Neutrophil (primary cell): ENCODE measurements around the gene MPPED1.

Source experiments
- H3K27ac ChIP-seq: fragments of 200-600 bp; sonication (generic); 2 replicates; pipeline ENCODE4 v1.5.1; 2016; ENCODE audit warnings: mild to moderate bottlenecking, moderate library complexity
- H3K27me3 ChIP-seq: fragments of 200-600 bp; sonication (generic); 2 replicates; pipeline ENCODE4 v1.6.0; 2016; ENCODE audit warnings: mild to moderate bottlenecking
- H3K36me3 ChIP-seq: fragments of 200-600 bp; sonication (generic); 2 replicates; pipeline ENCODE4 v1.5.1; 2017
- H3K4me1 ChIP-seq, 2 experiments: fragments of 200-600 bp in 1 of 2; sonication (generic) in 1 of 2; 1 replicate in 1 of 2; 2 replicates in 1 of 2; pipeline versions ENCODE4 v1.5.1 to v1.6.1; 2013 to 2016; ENCODE audit warnings: low read depth in 1 of 2, low read length in 1 of 2, mild to moderate bottlenecking in 1 of 2, moderate library complexity in 1 of 2; ENCODE audit not compliant: control insufficient read depth in 1 of 2, insufficient read depth in 1 of 2
- H3K4me3 ChIP-seq, 2 experiments: fragments of 200-600 bp in 1 of 2; sonication (generic) in 1 of 2; 1 replicate in 1 of 2; 2 replicates in 1 of 2; pipeline ENCODE4 v1.5.1; 2013 to 2016; ENCODE audit warnings: low read depth in 1 of 2, low read length in 1 of 2, mild to moderate bottlenecking in 1 of 2, moderate library complexity in 1 of 2
- H3K9me3 ChIP-seq: fragments of 200-600 bp; sonication (generic); 2 replicates; pipeline ENCODE4 v1.5.1; 2016
- TF ChIP-seq, protein P1 (sequence below): fragments of 200-600 bp; sonication (generic); IDR thresholded peaks from 2 replicates; pipeline ENCODE4 v1.5.1; 2016; ENCODE audit warnings: antibody characterized with exemption

Gene MPPED1

DNA sequence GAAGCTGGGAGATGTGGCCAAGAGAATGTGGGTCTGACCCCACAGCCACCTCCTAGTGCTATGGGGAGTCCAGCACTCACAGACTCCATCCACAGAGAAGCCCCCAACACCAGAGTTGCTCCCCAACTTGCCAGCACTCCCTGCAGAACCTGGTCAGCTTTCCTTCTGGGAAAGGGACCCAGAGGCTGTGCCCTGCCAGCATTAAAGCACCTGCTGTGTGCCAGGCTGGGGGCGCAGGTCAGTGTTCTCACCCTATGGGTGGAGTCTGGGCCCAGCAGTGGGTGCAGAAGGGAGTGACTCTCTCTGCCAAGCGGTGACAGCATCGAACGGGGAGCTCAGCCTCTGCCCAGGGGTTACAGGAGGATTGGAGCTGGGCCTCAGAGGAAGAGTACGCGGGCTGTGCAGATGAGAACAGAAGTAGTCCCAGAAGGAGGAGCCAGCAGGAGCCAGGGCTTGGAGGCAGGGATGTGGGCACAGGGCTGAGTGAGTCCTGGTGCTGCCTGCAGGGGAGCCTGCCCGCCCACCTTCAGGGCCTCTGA is 114.4 kb downstream of the MPPED1 start:
- peaks cover 6% of the 10 kb centered on the region for H3K27me3 ChIP-seq
- H3K4me3 ChIP-seq: no peak overlapping the region
- no peak overlapping the region for H3K27ac ChIP-seq
- H3K4me1 ChIP-seq: no peaks in the 10 kb centered on the region
- H3K36me3 ChIP-seq: no peaks in the 10 kb centered on the region
- TF ChIP-seq, protein P1, sequence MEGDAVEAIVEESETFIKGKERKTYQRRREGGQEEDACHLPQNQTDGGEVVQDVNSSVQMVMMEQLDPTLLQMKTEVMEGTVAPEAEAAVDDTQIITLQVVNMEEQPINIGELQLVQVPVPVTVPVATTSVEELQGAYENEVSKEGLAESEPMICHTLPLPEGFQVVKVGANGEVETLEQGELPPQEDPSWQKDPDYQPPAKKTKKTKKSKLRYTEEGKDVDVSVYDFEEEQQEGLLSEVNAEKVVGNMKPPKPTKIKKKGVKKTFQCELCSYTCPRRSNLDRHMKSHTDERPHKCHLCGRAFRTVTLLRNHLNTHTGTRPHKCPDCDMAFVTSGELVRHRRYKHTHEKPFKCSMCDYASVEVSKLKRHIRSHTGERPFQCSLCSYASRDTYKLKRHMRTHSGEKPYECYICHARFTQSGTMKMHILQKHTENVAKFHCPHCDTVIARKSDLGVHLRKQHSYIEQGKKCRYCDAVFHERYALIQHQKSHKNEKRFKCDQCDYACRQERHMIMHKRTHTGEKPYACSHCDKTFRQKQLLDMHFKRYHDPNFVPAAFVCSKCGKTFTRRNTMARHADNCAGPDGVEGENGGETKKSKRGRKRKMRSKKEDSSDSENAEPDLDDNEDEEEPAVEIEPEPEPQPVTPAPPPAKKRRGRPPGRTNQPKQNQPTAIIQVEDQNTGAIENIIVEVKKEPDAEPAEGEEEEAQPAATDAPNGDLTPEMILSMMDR: no peak
- H3K9me3 ChIP-seq: no peaks in the 10 kb centered on the region

DNA sequence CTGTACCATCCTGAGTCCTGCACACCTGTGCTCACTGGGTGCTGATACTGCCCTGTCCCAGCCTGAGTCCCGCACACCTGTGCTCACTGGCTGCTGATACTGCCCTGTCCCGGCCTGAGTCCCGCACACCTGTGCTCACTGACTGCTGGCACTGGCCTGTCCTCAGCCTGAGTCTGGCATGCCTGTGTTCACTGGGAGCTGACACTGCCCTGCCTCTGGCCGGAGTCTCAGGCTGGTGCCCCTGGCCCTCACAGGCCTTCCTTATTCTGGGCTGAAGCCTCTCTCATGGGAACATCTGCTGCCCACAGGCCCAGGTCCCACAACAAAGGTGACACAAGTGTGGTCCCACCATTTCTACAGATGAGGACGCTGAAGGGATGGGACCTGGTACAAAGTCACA is 115.1 kb downstream of the MPPED1 start:
- H3K27me3 ChIP-seq: peaks cover 6% of the 10 kb centered on the region
- H3K36me3 ChIP-seq: no peaks in the 10 kb centered on the region
- H3K27ac ChIP-seq: no peak overlapping the region
- H3K9me3 ChIP-seq: no peaks in the 10 kb centered on the region
- TF ChIP-seq, protein P1: no peak
- no peak overlapping the region for H3K4me3 ChIP-seq
- no peaks in the 10 kb centered on the region for H3K4me1 ChIP-seq

DNA sequence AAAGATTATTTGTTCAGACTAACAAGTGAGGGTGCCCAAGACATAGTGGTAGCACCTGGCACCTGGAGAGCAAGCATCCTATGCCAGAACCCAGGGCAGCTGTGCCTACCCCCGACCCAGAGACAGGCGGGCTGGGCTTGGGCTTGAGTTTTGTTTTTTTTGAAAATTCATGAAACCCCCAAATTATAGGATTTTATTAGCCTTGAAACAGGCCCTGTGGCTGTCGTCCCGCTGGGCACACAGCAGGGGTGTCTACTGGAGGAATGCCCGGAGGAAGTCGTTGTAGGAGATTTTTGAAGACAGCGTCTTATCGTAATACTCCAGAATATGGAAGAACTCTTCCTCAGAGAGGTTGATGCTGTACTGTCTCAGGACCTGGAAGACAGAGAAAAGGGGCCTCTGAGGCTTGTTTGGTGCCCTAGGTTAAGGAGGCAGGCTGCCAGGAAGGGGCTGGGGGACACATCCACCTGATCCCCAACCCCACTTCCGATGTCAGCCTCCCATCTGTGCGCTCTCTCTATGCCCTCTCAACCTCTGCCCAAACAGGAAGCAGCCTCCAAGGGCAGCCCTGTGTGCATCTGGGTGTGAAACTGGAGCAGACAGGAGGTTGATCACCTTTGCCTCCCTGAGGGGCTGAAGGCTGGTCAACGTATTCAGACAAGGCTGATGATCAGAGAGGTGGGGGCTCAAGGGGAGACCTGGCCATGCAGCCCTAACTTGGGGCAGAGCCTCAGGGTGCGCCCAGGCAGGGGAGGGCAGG is 117.0 kb downstream of the MPPED1 start:
- Histone ChIP-seq H3K4me1 (no peaks in the 10 kb centered on the region), H3K27ac (no peak overlapping the region), H3K4me3 (no peak overlapping the region), H3K27me3 (peaks cover 6% of the 10 kb centered on the region), H3K9me3 (no peaks in the 10 kb centered on the region), H3K36me3 (no peaks in the 10 kb centered on the region)
- TF ChIP-seq, protein P1: no peak

DNA sequence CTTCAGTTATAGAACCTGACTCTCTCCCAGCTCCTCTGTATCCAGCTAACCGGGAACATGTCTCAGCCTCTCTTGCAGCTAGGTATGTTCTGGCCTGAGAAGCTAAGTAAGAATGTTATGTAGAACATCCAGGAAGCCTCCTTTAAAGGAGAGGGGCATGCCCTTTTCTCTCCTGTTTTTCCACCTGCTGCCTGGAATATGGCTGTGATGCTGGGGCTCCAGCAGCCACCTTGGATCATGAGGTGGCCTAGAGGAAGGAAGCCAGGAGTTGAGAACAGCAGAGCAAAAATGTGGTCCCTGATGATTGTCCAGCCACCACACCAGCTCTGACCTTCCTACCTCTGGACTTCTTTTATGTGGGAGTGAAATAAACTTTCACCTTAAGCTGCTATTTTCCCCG is 117.6 kb downstream of the MPPED1 start:
- Histone ChIP-seq H3K9me3 (no peaks in the 10 kb centered on the region), H3K27ac (no peak overlapping the region), H3K27me3 (peaks cover 6% of the 10 kb centered on the region), H3K4me1 (no peaks in the 10 kb centered on the region), H3K4me3 (no peak overlapping the region), H3K36me3 (no peaks in the 10 kb centered on the region)
- TF ChIP-seq, protein P1: no peak

DNA sequence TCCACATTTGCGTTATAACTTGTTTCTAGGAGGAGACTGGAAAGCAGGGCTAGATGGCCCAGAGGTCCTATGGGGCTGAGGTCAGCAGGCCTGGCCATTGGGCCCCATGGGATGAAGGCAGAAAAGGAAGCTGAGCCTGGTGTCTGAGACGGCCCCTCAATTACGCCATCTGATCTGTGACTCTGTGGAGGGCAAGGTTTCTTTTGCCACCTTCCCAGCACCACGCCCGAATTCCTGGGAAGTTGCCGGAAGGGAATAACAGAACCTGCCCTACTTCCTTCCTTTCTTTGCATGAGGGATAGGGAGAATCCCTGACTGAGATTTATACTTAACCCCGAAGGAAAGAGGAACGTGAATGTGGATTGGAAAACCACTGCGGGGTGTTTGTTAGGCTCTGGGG is 118.1 kb downstream of the MPPED1 start:
- TF ChIP-seq, protein P1: no peak
- Histone ChIP-seq H3K27me3 (peaks cover 6% of the 10 kb centered on the region), H3K4me1 (no peaks in the 10 kb centered on the region), H3K4me3 (no peak overlapping the region), H3K36me3 (no peaks in the 10 kb centered on the region), H3K9me3 (no peaks in the 10 kb centered on the region), H3K27ac (no peak overlapping the region)
